Measurements from ENCODE around the gene KCTD16.

The KCTD16 gene

GRCh38 chr5:144422018-144422727 lies 251.5 kb downstream of the KCTD16 start:
- H3K4me3 ChIP-seq (ENCODE audit: low read length): no peak overlapping the region

GRCh38 chr5:144427866-144428265 lies 257.2 kb downstream of the KCTD16 start:
- no peak for TF ChIP-seq CTCF (conservative IDR thresholded peaks at IDR 0.05; ENCODE audit: low read depth, low read length)
- DNase-seq (ENCODE audit: low read depth): peak; percentile 37
- no peak overlapping the region for H3K4me3 ChIP-seq (ENCODE audit: low read length)

More at GRCh38 chr5:144422018-144422727, 251.5 kb downstream of the KCTD16 start:
- no peak for TF ChIP-seq CTCF (conservative IDR thresholded peaks at IDR 0.05; ENCODE audit: low read depth, low read length)
- peak; percentile 49 for DNase-seq (ENCODE audit: low read depth)

GRCh38 chr5:144428326-144428725 lies 257.7 kb downstream of the KCTD16 start:
- no peak for TF ChIP-seq CTCF (conservative IDR thresholded peaks at IDR 0.05; ENCODE audit: low read depth, low read length)
- no peak overlapping the region for H3K4me3 ChIP-seq (ENCODE audit: low read length)
- DNase-seq (ENCODE audit: low read depth): peak; percentile 65

- no peak for TF ChIP-seq CTCF (conservative IDR thresholded peaks at IDR 0.05; ENCODE audit: low read depth, low read length)
- H3K4me3 ChIP-seq (ENCODE audit: low read length): no peak overlapping the region
- no peak for DNase-seq (ENCODE audit: low read depth)
Measured at GRCh38 chr5:144429405-144429804, 258.7 kb downstream of the KCTD16 start.

GRCh38 chr5:144429905-144430304 lies 259.2 kb downstream of the KCTD16 start:
- no peak for DNase-seq (ENCODE audit: low read depth)
- no peak overlapping the region for H3K4me3 ChIP-seq (ENCODE audit: low read length)
- TF ChIP-seq CTCF (conservative IDR thresholded peaks at IDR 0.05; ENCODE audit: low read depth, low read length): no peak

GRCh38 chr5:144433140-144433822 lies 262.6 kb downstream of the KCTD16 start:
- no peak for TF ChIP-seq CTCF (conservative IDR thresholded peaks at IDR 0.05; ENCODE audit: low read depth, low read length)
- no peak for DNase-seq (ENCODE audit: low read depth)
- H3K4me3 ChIP-seq (ENCODE audit: low read length): no peak overlapping the region

- H3K4me3 ChIP-seq (ENCODE audit: low read length): no peak overlapping the region
- no peak for DNase-seq (ENCODE audit: low read depth)
- TF ChIP-seq CTCF (conservative IDR thresholded peaks at IDR 0.05; ENCODE audit: low read depth, low read length): no peak
Measured at GRCh38 chr5:144433893-144434292, 263.2 kb downstream of the KCTD16 start.
